ENCODE results near the gene SCP2.

SCP2 gene

DNA sequence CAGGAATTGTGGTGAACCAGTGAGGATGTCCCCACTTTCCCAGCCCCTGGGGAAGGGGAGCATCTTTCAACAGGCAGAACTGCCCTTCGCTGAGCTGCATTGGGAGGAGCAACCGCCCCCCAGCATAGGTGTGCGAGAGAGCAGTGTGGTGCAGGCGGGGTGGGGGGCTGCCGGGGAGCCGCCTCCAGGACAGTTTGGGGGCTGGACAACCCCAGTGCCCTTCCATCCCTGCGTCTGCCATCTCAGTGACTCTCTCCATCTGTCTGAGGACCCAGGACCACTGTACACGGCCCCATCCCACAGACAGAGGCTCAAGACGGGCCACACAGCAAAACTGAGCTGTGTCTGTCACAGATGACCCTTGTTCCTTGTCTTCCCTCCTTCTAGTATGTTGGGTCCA is 149.1 kb downstream of the SCP2 start:
- Histone ChIP-seq H3K4me3 (ENCODE audit: low read length, poor library complexity, severe bottlenecking) (no peak overlapping the region), H3K4me1 (ENCODE audit: insufficient read depth, low read length, poor library complexity, severe bottlenecking) (no peaks in the 10 kb centered on the region), H4K20me1 (ENCODE audit: insufficient read depth, low read length, poor library complexity, severe bottlenecking) (no peaks in the 10 kb centered on the region), H3K79me2 (ENCODE audit: insufficient read depth, low read length) (no peaks in the 10 kb centered on the region), H3K4me2 (ENCODE audit: low read depth, low read length, poor library complexity, severe bottlenecking) (no peak overlapping the region), H3F3A (ENCODE audit: low read depth) (no peaks in the 10 kb centered on the region), H3K9me2 (replicated peaks; ENCODE audit: low read depth, low read length) (no peaks in the 10 kb centered on the region), H3K36me3 (ENCODE audit: insufficient read depth, low read length) (no peaks in the 10 kb centered on the region), H3K27me3 (ENCODE audit: insufficient read depth, low read length, poor library complexity, severe bottlenecking) (no peaks in the 10 kb centered on the region), H2AFZ (ENCODE audit: low read length) (no peak overlapping the region), H3K9me3 (ENCODE audit: insufficient read depth, low read depth, low read length) (no peaks in the 10 kb centered on the region), H3K9ac (ENCODE audit: low read depth, low read length, poor library complexity, severe bottlenecking) (no peak overlapping the region)
- TF ChIP-seq CTCF (conservative IDR thresholded peaks at IDR 0.05; ENCODE audit: low read length): no peak
- no peak for TF ChIP-seq EZH2phosphoT487 (IDR thresholded peaks at IDR 0.05; ENCODE audit: borderline replicate concordance)

GRCh38 chr1:53076721-53077598 is 149.9 kb downstream of the SCP2 start:
- H3K4me3 ChIP-seq (ENCODE audit: low read length, poor library complexity, severe bottlenecking): no peak overlapping the region
- H3F3A ChIP-seq (ENCODE audit: low read depth): no peaks in the 10 kb centered on the region
- no peak overlapping the region for H2AFZ ChIP-seq (ENCODE audit: low read length)
- H4K20me1 ChIP-seq (ENCODE audit: insufficient read depth, low read length, poor library complexity, severe bottlenecking): no peaks in the 10 kb centered on the region
- no peak overlapping the region for H3K9ac ChIP-seq (ENCODE audit: low read depth, low read length, poor library complexity, severe bottlenecking)
- H3K4me2 ChIP-seq (ENCODE audit: low read depth, low read length, poor library complexity, severe bottlenecking): no peak overlapping the region
- no peaks in the 10 kb centered on the region for H3K4me1 ChIP-seq (ENCODE audit: insufficient read depth, low read length, poor library complexity, severe bottlenecking)
- no peaks in the 10 kb centered on the region for H3K9me2 ChIP-seq (replicated peaks; ENCODE audit: low read depth, low read length)
- no peaks in the 10 kb centered on the region for H3K36me3 ChIP-seq (ENCODE audit: insufficient read depth, low read length)
- H3K27me3 ChIP-seq (ENCODE audit: insufficient read depth, low read length, poor library complexity, severe bottlenecking): no peaks in the 10 kb centered on the region
- H3K79me2 ChIP-seq (ENCODE audit: insufficient read depth, low read length): no peaks in the 10 kb centered on the region
- no peaks in the 10 kb centered on the region for H3K9me3 ChIP-seq (ENCODE audit: insufficient read depth, low read depth, low read length)
- TF ChIP-seq CTCF (conservative IDR thresholded peaks at IDR 0.05; ENCODE audit: low read length): no peak
- no peak for TF ChIP-seq EZH2phosphoT487 (IDR thresholded peaks at IDR 0.05; ENCODE audit: borderline replicate concordance)

GRCh38 chr1:53077599-53077965 is 150.5 kb downstream of the SCP2 start:
- no peak overlapping the region for H3K4me3 ChIP-seq (ENCODE audit: low read length, poor library complexity, severe bottlenecking)
- no peak overlapping the region for H2AFZ ChIP-seq (ENCODE audit: low read length)
- H3K36me3 ChIP-seq (ENCODE audit: insufficient read depth, low read length): no peaks in the 10 kb centered on the region
- no peaks in the 10 kb centered on the region for H3F3A ChIP-seq (ENCODE audit: low read depth)
- H3K9me2 ChIP-seq (replicated peaks; ENCODE audit: low read depth, low read length): no peaks in the 10 kb centered on the region
- H3K4me2 ChIP-seq (ENCODE audit: low read depth, low read length, poor library complexity, severe bottlenecking): no peak overlapping the region
- no peaks in the 10 kb centered on the region for H4K20me1 ChIP-seq (ENCODE audit: insufficient read depth, low read length, poor library complexity, severe bottlenecking)
- H3K4me1 ChIP-seq (ENCODE audit: insufficient read depth, low read length, poor library complexity, severe bottlenecking): no peaks in the 10 kb centered on the region
- H3K9ac ChIP-seq (ENCODE audit: low read depth, low read length, poor library complexity, severe bottlenecking): no peak overlapping the region
- H3K79me2 ChIP-seq (ENCODE audit: insufficient read depth, low read length): no peaks in the 10 kb centered on the region
- H3K27me3 ChIP-seq (ENCODE audit: insufficient read depth, low read length, poor library complexity, severe bottlenecking): no peaks in the 10 kb centered on the region
- no peak for TF ChIP-seq EZH2phosphoT487 (IDR thresholded peaks at IDR 0.05; ENCODE audit: borderline replicate concordance)
- no peak for TF ChIP-seq CTCF (conservative IDR thresholded peaks at IDR 0.05; ENCODE audit: low read length)
- H3K9me3 ChIP-seq (ENCODE audit: insufficient read depth, low read depth, low read length): no peaks in the 10 kb centered on the region

Measured in Loucy (cell line).